Measurements from ENCODE around the gene NR1D2.

NR1D2 gene

DNA sequence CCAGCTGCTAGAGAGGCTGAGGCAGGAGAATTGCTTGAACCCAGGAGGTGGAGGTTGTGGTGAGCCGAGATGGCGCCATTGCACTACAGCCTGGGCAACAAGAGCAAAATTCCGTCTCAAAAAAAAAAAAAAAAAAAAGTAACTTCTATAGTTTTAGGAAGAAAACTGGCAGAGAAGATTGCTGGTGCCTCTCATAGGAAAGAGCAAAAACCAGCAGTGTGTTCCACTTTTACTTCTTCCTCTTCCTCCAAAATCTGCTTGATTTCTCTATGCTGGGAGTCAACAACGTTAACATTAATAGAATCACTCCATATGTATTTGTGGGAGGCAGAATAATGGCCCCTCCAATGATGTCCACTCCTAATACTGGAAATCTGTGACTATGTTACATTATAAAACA is 12.5 kb upstream of the NR1D2 start:
- no peak overlapping the region for H3K4me3 ChIP-seq (ENCODE audit: control insufficient read depth, low read depth, low read length)
- no peak for DNase-seq (ENCODE audit: low read depth)
- no peak for TF ChIP-seq CTCF (IDR thresholded peaks at IDR 0.05; ENCODE audit: control insufficient read depth, insufficient read depth, low read depth, low read length, missing control alignments)

- no peak for DNase-seq (ENCODE audit: low read depth)
- H3K4me3 ChIP-seq (ENCODE audit: control insufficient read depth, low read depth, low read length), result no peak overlapping the region
- TF ChIP-seq CTCF (IDR thresholded peaks at IDR 0.05; ENCODE audit: control insufficient read depth, insufficient read depth, low read depth, low read length, missing control alignments), result no peak
Measured at GRCh38 chr3:23934253-23934652, 10.8 kb upstream of the NR1D2 start.

DNA sequence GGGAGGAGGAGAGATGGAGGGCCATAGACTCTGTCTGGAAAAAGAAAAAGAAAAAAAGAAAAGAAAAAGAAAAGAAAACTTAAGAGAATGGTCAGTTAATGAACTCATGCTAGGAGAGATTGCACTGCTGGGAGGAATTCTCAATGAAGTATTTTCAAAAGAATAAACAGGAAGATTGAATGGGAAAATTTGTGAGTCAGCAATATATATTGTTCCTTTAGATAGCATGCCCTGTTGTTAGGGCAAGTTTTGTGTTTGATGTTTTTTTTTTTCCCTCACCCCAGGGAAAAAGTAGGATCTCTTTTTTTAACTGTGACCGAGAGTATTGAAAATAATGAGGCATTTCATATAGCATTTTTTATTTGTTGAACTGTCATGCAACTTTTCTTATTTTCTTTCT is 7.8 kb upstream of the NR1D2 start:
- H3K4me3 ChIP-seq (ENCODE audit: control insufficient read depth, low read depth, low read length), result no peak overlapping the region
- no peak for DNase-seq (ENCODE audit: low read depth)
- TF ChIP-seq CTCF (IDR thresholded peaks at IDR 0.05; ENCODE audit: control insufficient read depth, insufficient read depth, low read depth, low read length, missing control alignments), result no peak

DNA sequence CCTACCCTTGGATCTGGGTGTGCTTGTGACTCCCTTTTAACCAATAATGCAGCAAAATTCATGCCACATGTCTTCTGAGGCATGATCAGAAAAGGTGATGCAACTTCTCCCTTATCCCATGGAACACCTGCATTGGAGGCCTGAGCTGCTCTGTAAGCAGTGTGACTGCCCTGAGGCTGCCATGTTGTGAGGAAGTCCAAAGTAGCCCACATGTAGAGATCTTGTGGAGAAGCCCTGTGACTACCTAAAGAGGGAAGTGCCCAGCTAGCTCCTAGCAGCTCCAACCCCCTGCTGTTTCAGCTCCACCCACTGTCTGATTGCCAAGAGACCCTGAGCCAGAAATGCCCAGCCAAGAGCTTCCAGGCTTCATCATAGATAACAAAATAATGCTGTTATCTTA is 6.4 kb upstream of the NR1D2 start:
- no peak overlapping the region for H3K4me3 ChIP-seq (ENCODE audit: control insufficient read depth, low read depth, low read length)
- TF ChIP-seq CTCF (IDR thresholded peaks at IDR 0.05; ENCODE audit: control insufficient read depth, insufficient read depth, low read depth, low read length, missing control alignments), result no peak
- DNase-seq (ENCODE audit: low read depth), result no peak

GRCh38 chr3:23940775-23941174 is 4.3 kb upstream of the NR1D2 start:
- no peak for TF ChIP-seq CTCF (IDR thresholded peaks at IDR 0.05; ENCODE audit: control insufficient read depth, insufficient read depth, low read depth, low read length, missing control alignments)
- no peak overlapping the region for H3K4me3 ChIP-seq (ENCODE audit: control insufficient read depth, low read depth, low read length)
- DNase-seq (ENCODE audit: low read depth), result no peak

- no peak for TF ChIP-seq CTCF (IDR thresholded peaks at IDR 0.05; ENCODE audit: control insufficient read depth, insufficient read depth, low read depth, low read length, missing control alignments)
- no peak for DNase-seq (ENCODE audit: low read depth)
- H3K4me3 ChIP-seq (ENCODE audit: control insufficient read depth, low read depth, low read length), result no peak overlapping the region
Measured at GRCh38 chr3:23941440-23941839, 3.6 kb upstream of the NR1D2 start.

DNA sequence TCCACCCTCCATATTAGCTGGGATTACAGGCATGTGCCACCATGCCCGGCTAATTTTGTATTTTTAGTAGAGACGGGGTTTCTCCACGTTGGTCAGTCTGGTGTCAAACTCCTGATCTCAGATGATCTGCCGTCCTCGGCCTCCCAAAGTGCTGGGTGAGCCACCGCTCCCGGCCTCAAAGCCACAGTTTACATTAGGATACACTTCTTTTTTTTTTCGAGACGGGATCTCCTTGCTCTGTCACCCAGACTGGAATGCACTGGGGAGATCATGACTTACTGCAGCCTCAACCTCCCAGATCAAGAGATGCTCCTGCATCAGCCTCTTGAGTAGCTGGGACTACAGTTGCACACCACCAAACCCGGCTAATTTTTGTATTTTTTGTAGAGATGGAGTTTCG is 2.5 kb upstream of the NR1D2 start:
- H3K4me3 ChIP-seq (ENCODE audit: control insufficient read depth, low read depth, low read length), result no peak overlapping the region
- no peak for DNase-seq (ENCODE audit: low read depth)
- no peak for TF ChIP-seq CTCF (IDR thresholded peaks at IDR 0.05; ENCODE audit: control insufficient read depth, insufficient read depth, low read depth, low read length, missing control alignments)
